Globus pallidus (tissue), 1 donor: ENCODE data around the gene RNFT2.
"Not testable (repeated sequence)": the region's sequence is repeated elsewhere in the genome, so short reads cannot be mapped to it uniquely, and the experiment has no call there.

Experiments
- DNase-seq: peaks from one replicate; pipeline ENCODE4 v3.0.0-alpha.2; 2015; ENCODE audit warnings: low spot score

Gene RNFT2

GRCh38 chr12:116744766-116745165, 6.7 kb downstream of the RNFT2 start:
- DNase-seq: no peak

GRCh38 chr12:116745554-116745953, 7.4 kb downstream of the RNFT2 start:
- no peak for DNase-seq

DNA sequence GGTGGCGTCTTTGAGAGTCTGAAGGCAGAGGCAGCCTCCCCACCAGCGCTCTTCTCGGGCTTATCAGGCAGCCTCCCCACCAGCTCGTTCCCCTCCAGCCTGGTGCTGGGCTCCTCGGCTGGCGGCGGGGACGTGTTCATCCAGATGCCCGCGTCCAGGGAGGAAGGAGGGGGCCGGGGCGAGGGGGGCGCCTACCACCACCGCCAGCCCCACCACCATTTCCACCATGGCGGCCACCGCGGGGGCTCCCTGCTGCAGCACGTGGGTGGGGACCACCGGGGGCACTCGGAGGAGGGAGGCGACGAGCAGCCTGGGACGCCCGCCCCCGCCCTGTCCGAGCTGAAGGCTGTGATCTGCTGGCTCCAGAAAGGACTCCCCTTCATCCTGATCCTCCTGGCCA, 11.8 kb downstream of the RNFT2 start:
- DNase-seq: no peak

DNA sequence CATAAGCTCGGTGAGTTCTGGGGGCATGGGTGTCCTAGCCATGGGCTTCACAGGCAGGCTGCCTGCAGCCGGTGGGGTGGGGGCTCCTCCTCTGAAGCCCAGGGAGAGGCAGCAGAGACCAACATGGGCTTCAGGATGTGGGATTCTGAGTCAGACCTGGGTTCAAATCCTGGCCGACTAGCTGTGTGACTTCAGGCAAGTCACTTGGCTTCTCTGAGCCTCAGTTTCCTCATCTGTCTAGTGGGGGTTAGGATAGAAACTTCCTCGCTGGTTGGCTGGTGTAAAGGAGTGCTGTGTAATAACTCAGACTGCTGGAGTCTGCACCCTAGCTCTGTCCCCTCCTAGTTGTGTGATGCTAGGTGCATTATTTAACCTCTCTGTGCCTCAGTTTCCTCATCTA, 12.2 kb downstream of the RNFT2 start:
- DNase-seq: no peak

DNA sequence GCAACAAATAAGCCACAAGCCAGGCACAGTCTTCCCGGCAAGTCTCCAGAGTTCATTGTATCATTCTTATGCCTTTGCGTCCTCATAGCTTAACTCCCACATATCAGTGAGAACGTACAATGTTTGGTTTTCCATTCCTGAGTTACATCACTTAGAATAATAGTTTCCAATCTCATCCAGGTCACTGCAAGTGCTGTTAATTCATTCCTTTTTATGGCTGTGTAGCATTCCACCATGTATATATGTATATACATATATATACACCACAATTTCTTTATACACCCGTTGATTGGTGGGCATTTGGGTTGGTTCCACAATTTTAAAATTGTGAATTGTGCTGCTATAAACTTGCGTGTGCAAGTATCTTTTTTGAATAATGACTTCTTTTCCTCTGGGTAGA, 16.0 kb downstream of the RNFT2 start:
- not testable (repeated sequence) for DNase-seq

DNA sequence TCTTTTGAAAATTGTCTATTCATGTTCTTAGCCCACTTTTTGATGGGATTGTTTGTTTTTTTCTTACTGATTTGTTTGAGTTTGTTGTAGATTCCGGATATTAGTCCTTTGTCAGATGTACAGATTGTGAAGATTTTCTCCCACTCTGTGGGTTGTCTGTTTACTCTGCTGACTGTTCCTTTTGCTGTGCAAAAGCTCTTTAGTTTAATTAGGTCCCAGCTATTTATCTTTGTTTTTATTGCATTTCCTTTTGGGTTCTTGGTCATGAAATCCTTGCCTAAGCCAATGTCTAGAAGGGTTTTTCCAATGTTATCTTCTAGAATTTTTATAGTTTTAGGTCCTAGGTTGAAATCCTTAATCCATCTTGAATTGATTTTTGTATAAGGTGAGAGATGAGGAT, 16.7 kb downstream of the RNFT2 start:
- not testable (repeated sequence) for DNase-seq

DNA sequence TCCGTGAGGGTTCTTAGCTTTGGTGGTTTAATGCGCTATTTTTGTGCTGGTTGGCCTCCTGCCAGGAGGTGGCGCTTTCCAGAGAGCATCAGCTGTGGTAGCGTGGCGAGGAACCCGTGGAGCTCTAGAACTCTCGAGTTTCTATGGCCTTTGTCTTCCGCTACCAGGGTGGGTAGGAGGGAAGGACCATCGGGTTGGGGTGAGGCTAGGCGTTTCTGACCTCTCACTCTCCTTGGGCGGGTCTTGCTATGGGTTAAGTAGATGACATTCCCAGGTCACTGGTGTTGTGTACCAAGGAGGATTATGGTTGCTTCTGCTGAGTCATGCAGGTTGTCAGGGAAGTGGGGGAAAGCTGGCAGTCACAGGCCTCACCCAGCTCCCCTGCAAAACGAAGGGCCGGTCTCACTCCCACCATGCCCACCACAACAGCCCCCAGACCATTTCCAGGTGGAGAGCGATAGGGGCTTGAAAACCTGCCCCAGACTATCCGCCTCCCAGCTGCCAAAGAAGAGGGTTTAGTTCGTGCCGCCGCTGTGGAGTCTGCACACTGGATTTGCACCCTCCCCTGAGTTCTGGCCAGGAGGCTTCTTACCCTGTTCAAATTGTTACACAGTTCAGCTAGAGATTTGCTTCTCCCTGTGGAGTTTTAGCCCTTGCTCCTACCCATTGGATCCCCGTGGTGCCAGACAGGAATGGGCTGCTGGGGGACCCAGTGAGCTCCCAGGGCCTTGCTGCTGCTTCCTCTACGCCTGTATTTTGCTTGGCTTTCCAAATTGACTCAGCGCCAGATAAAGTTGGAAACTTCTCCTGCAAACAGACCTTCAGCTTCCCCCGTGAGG, 21.9 kb downstream of the RNFT2 start:
- DNase-seq: no peak

- DNase-seq: no peak
These were observed 22.5 kb downstream of the RNFT2 start for GRCh38 chr12:116760622-116761020.

DNA sequence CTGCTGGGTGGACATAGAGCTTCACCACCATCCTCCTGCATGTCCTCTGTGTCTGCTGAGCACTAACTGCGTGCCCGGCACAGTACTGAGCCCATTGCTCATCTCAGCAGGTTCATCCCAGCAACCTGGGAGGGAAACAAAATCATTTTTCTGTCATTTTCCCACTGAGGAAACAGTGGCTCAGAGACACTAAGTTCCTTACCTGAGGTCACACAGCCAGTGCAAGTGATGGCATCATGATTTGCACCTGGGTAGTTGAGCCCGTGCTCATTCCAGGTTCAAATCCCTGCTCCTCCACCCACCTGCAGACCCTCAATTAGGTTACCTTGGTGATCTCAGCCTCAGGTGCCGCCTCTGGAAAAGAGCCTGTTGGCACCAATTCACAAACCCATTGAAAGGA, 23.4 kb downstream of the RNFT2 start:
- no peak for DNase-seq

GRCh38 chr12:116765271-116765670, 27.2 kb downstream of the RNFT2 start:
- DNase-seq: no peak

- DNase-seq: no peak
These were observed 28.2 kb downstream of the RNFT2 start for GRCh38 chr12:116766285-116766684.

DNA sequence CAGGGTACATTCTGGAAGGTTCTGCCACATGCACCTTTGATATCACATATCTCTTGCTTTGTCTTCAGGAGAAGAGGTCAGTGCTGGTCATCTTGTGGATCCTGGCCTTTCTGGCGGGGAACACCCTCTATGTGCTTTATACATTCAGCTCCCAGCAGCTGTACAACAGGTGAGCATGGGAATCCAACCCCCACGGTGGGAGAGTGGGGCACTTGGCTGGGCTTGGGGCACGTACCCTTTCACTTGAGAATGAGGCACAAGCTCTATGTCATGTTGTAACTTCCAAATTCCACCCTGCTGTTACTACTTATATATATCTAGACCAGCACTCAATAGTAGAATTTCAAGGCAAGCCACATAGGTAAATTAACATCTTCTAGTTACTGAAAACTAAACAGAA, 28.6 kb downstream of the RNFT2 start:
- DNase-seq: no peak

DNA sequence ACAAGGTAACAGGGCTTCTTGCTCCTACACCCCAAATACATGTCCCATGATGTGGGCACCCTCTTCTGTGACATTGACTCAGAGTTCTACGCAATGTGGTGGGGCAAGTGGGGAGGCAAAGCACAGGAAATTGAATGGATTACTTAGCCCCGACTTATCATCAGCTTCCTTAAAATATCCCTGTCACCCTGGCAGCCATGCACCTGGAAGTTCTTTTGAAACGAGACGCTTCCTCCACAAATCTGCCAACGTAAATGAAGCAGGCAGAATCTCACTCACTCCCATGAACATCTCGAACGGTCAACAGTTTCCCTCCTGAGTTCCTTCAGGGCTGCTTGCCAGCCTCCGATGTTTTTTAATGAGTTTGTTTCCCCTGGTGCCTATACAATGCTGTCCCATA, 33.5 kb downstream of the RNFT2 start:
- no peak for DNase-seq

DNA sequence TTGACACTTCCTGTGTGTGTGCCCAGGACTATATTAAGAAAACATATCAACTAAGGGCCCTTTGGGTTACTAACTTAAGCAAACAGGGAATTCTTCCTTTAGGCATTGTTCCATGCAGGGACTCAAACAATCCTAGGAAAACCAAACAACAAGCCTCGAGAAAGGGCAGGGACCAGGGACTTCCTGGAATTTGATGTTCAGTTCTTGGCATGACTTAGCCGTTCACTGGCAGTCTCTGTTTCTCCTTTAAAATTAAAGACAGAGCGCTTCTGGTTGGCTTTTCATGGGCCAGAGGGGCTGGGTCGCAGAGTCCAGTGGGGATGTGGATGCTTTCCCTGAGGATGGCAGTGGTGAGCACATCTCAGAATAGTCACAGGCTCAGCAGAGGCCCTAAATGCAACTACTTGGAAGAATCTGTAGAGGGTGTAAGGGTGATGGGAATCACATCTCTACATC, 35.2 kb downstream of the RNFT2 start:
- no peak for DNase-seq

- DNase-seq: no peak
These were observed 35.9 kb downstream of the RNFT2 start for GRCh38 chr12:116774020-116774419.

- DNase-seq: no peak
These were observed 39.1 kb downstream of the RNFT2 start for GRCh38 chr12:116777245-116777644.

DNA sequence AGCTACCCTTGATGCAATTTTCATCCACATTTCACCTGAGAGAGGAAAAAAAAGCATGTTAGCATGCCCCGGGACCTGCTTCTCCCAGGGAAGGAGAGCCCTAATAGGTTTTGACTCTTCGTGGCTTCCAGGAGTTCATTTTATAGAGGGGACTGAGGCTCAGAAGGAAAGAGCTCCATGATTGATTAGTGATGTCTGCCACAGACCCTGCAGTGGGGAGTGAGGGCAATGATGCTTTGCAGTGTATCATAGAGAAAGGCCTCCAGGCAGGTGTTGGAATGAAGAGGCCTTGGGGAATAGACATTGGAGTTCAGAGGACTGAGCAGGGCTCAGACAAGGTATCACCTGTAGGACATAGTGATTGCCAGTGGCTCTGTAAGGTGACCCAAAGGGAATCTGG, 41.5 kb downstream of the RNFT2 start:
- DNase-seq: no peak

DNA sequence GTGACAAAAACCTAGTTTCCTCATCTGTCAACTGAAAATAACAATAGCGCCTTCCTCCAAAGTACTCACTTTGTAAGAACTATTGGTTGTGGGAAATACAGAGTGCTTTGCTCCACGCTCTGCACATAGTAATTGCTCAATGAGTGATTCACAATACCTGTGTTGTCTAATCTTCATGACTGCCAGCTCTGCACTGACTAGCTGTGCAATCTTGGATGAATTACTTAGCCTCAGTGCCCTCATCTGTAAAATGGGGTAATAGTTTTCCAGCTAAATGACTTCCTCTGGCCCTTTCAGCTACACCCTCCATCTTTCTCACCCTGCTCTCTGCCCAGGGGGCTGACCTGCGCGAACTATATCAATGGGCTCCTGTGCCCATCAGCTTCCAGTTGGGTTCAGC, 42.8 kb downstream of the RNFT2 start:
- DNase-seq: no peak

GRCh38 chr12:116783525-116784237, 45.6 kb downstream of the RNFT2 start:
- DNase-seq: no peak

- no peak for DNase-seq
These were observed 46.1 kb downstream of the RNFT2 start for GRCh38 chr12:116784238-116784612.

- not testable (repeated sequence) for DNase-seq
These were observed 51.4 kb downstream of the RNFT2 start for GRCh38 chr12:116789562-116789961.

DNA sequence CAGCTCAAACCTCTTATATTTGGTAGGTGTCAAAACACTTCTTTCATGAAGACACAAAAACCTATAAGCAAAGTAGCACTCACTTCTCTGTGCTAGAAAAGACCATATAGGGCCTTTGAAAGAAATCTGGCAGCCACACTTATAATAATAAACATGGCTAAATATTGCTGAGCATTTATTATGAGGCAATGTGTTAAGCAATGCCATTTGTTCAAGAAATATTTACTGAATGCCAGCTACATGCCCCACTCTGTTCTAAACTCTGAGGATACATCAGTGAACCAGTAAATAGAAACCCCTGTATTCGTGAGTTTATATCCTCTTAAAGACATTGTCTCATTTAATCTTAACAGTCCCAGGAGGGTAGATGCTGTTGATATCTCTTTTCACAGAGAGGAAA, 52.0 kb downstream of the RNFT2 start:
- DNase-seq: no peak

GRCh38 chr12:116792403-116792802, 54.3 kb downstream of the RNFT2 start:
- DNase-seq: no peak

DNA sequence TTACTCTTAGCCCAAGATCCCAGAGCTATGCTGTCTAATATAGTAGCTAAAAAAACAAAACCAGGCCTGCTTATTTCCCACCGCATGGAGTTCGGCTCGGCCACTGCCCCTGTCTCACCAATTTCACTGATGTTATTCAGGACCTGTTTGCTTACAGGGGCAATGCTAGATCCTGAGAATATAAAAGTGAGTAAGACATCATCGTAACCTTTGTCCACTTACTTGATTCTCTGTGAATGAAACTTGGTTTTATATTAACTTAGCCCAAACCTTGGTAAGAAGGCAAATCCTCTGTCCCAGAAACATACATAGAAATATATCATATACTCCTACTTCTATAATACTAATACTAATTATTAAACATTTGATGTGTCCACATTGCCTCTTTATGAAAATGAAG, 56.6 kb downstream of the RNFT2 start:
- no peak for DNase-seq
